HG03439 (cell line): ENCODE data around the gene CMBL.
A peak's percentile ranks its signal among the peaks of the same experiment; 100 is the strongest.
"Not testable (repeated sequence)": the region's sequence is repeated elsewhere in the genome, so short reads cannot be mapped to it uniquely, and the experiment has no call there.

ENCODE experiments used
- ATAC-seq: cut with Tn5 transposase; IDR thresholded peaks from one replicate; pipeline ENCODE4 v1.9.1; 2021; ENCODE audit warnings: mild to moderate bottlenecking, moderate library complexity; ENCODE audit not compliant: unreplicated experiment

Gene CMBL

GRCh38 chr5:10262121-10262774, 45.5 kb downstream of the CMBL start:
- ATAC-seq: no peak

DNA sequence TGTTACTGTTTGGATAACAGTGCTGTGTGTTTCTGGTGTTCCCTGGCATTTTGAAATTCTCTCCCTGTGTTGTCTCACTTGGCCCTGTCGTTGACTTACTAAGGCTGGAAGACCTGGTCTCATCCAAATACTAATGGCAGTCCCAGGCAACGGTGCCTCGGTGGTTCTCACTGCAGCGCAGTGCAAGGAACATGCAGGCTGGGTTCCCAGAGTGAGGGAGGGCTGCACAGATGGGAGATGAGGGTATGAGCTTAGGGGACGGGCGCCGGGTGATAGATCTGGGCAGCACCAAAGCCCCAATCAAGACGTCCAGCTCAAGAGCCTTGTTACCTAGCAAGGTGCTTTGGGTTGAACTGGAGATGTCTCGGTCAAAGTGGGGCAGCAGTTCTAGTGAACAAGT, 46.6 kb downstream of the CMBL start:
- no peak for ATAC-seq

- ATAC-seq: no peak
Observed at GRCh38 chr5:10259899-10260298, 47.8 kb downstream of the CMBL start.

GRCh38 chr5:10257870-10258269, 49.8 kb downstream of the CMBL start:
- no peak for ATAC-seq

- ATAC-seq: no peak
Observed at GRCh38 chr5:10254686-10255085, 53.0 kb downstream of the CMBL start.

DNA sequence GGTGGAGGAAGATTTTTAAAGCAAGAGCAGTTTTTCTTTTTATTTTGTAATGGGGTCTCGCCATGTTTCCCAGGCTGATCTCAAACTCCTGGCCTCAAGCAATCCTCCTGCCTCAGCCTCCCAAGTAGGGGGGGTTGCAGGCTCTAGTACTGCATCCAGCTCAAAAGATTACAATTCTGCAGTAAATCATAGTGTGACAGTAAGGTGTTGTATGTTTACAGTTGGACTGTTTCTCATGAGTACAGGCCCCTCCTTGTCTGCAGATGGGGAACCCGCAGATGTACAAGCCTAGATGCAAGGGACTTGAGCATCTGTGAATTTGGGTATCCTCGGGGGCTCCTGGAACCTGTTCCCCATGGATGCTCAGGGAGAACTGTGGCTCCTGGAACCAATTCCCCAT, 54.3 kb downstream of the CMBL start:
- ATAC-seq: no peak

GRCh38 chr5:10251405-10251804, 56.3 kb downstream of the CMBL start:
- no peak for ATAC-seq

DNA sequence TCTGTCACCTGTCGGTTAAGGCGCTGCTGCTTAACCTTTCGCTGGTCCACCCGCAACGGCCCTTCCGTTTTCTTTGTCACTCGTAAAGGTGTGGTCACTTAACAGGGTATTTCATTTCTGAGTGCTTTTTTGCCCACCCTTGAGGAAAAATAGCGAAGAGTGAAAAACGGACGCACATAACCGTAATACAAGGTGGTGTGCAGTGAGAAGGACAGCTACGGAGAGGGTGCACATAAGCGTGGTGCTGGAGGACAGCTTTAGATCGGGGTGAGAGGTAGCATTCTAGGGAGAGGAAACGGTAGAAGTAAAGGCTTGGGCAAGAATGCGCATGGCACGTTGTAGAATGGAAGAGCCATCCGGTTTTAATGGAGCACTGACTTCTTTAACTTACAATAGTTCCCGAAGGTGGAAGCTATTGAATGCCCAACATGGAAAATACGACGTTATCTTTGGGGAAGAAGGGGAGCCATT, 56.9 kb downstream of the CMBL start:
- ATAC-seq: no peak

DNA sequence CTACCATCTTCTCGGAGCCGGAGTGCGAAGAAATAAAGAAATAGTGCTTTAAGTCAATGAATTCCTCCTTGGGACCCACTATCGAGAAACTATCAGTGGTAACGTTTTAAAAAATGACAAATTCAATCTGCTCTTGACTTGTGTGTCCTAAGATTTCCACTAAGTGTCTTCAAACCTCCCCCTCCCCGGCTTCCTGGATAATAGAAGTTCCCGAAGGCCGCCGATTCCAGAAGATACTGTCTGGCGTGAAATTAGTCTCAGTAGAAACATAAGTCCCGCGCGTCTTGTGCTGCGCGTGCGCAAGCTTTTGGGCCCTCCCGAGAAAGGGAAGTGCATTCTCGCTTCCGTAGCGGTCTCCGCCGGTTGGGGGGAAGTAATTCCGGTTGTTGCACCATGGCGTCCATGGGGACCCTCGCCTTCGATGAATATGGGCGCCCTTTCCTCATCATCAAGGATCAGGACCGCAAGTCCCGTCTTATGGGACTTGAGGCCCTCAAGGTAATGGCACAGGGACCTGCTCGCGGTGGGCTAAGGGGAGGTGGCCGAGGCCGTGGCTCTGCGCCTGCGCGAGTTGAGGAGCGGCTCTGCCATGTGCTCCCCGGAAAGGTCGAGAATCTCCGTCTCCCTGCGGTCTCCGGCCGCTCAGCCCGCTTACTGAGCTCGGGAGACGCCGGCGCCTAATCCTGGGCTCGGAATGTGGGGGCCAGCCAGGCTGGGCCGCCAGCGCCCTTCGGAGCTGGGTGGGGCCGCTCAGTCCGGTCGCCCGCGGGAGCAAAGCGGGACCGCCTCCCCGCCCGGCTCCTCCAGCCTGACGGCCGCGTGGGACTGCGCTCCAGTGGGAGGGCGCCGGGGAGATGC, 57.5 kb downstream of the CMBL start, which contains the start of gene CCT5:
TSS of gene CCT5 (plus strand) at position 333 of the 858 bp plus-strand sequence. CDS start at position 394, 61 bp downstream.
- peak; percentile 80 for ATAC-seq

- peak; percentile 1 for ATAC-seq
Observed at GRCh38 chr5:10248378-10249260, 59.1 kb downstream of the CMBL start.

- ATAC-seq: not testable (repeated sequence)
Observed at GRCh38 chr5:10247217-10247616, 60.5 kb downstream of the CMBL start.

- ATAC-seq: no peak
Observed at GRCh38 chr5:10246761-10247160, 60.9 kb downstream of the CMBL start.

- ATAC-seq: no peak
Observed at GRCh38 chr5:10244342-10244944, 63.3 kb downstream of the CMBL start.

- no peak for ATAC-seq
Observed at GRCh38 chr5:10243660-10244240, 64.0 kb downstream of the CMBL start.

GRCh38 chr5:10235350-10235749, 72.4 kb downstream of the CMBL start:
- ATAC-seq: no peak

DNA sequence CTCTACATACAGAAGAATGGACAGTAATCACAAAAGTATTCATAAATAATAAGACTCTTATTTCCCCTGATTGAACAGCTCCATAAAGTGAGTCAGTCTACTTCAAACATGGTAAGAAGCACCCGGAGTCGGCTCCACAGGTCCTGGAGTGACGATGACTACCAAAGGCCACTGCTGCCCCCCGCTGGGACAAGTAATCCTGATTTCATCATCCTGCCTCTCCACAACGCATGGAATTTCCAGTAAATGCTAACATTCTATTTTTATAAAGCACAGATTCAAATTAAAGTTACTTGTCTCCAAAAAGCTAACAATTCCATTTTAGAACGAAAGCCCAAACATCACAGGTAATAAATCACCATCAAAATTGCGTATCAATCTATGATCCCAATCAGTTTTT, 74.2 kb downstream of the CMBL start:
- ATAC-seq: no peak

- no peak for ATAC-seq
Observed at GRCh38 chr5:10233011-10233410, 74.7 kb downstream of the CMBL start.

GRCh38 chr5:10232386-10232785, 75.3 kb downstream of the CMBL start:
- ATAC-seq: no peak

GRCh38 chr5:10229306-10230048, 78.2 kb downstream of the CMBL start:
- ATAC-seq: no peak

DNA sequence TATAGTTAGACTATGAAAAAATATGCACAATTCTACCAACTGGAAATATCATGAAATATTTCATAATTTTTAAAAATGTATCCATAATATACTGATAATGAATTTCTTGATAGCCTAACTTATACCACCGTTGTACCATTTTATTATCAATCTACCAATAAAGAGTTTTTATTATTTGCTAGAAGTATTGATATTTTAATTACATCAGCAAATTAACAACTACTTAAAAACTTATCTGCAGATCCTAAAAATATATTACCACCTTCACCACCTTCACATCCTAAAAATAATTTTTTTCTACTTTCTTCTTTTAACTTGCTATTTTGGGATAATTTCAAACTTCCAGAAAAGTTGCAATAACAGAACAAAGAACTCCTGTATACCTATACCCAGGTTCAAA, 79.4 kb downstream of the CMBL start:
- no peak for ATAC-seq
